ENCODE results near the gene STX1B. TPM values are rescaled to one million over a fixed set of nuclear protein-coding genes. Genes with fewer than 3 reads are reported as not detected.
"Not testable (repeated sequence)": the region's sequence is repeated elsewhere in the genome, so short reads cannot be mapped to it uniquely, and the experiment has no call there.

The STX1B gene
- total RNA-seq, 1 donor from 2014 or later = 1.4 TPM

DNA sequence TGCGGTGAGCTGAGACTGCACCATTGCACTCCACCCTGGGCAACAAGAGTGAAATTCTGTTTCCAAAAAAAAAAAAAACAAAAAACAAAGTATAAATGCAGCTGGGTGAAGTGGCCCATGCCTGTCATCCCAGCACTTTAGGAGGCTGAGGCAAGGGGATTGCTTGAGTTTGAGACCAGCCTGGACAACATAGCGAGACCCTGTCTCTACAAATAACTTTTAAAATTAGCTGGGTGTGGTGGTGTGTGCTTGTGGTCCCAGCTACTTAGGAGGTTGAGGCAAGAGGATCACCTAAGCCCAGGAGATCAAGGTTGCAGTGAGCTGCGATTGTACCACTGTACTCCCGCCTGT, 12.8 kb upstream of the STX1B start:
- Mint-ChIP-seq H3K36me3 (ENCODE audit: low read depth) (no peaks in the 10 kb centered on the region), H3K27ac (ENCODE audit: unreplicated experiment) (no peak overlapping the region), H3K9me3 (ENCODE audit: low read depth) (no peaks in the 10 kb centered on the region), H3K4me3 (ENCODE audit: unreplicated experiment) (no peak overlapping the region), H3K4me1 (ENCODE audit: low read depth) (no peaks in the 10 kb centered on the region), H3K27me3 (ENCODE audit: low read depth) (no peaks in the 10 kb centered on the region)
- TF ChIP-seq, protein P1, sequence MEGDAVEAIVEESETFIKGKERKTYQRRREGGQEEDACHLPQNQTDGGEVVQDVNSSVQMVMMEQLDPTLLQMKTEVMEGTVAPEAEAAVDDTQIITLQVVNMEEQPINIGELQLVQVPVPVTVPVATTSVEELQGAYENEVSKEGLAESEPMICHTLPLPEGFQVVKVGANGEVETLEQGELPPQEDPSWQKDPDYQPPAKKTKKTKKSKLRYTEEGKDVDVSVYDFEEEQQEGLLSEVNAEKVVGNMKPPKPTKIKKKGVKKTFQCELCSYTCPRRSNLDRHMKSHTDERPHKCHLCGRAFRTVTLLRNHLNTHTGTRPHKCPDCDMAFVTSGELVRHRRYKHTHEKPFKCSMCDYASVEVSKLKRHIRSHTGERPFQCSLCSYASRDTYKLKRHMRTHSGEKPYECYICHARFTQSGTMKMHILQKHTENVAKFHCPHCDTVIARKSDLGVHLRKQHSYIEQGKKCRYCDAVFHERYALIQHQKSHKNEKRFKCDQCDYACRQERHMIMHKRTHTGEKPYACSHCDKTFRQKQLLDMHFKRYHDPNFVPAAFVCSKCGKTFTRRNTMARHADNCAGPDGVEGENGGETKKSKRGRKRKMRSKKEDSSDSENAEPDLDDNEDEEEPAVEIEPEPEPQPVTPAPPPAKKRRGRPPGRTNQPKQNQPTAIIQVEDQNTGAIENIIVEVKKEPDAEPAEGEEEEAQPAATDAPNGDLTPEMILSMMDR (IDR thresholded peaks at IDR 0.05) = no peak
- DNase-seq (ENCODE audit: low spot score) = no peak

DNA sequence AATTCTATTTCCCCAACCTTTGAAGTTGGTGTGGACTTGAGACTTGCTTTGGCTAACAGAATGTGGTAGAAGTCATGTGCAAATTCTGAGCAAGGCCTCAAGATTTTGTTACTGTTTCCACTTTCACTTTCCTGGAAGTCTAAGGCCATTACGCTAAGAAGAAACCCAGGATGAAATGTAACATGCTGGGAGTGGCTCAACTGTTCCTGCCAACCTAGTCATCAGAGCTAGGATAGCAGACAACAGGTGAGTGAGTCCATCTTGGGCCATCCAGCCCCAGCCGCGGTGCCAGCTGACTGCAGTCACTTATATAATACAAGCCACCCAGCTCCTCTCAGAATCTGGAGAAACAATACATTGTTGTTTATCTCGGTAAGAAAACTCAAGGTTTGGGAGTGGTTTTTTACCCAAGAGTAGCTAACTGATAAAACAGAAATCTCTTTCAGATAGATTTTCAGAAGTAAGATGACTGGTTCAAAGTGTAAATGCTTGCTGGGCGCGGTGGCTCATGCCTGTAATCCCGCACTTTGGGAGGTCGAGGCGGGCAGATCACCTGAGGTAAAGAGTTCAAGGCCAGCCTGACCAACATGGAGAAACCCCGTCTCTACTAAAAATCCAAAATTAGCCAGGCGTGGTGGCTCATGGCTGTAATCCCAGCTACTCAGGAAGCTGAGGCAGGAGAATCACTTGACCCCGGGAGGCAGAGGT, 12.3 kb upstream of the STX1B start:
- TF ChIP-seq, protein P1 (IDR thresholded peaks at IDR 0.05) = no peak
- no peak for DNase-seq (ENCODE audit: low spot score)
- no peak overlapping the region for H3K27ac Mint-ChIP-seq (ENCODE audit: unreplicated experiment)
- H3K4me3 Mint-ChIP-seq (ENCODE audit: unreplicated experiment) = no peak overlapping the region
- H3K4me1 Mint-ChIP-seq (ENCODE audit: low read depth) = no peaks in the 10 kb centered on the region
- H3K27me3 Mint-ChIP-seq (ENCODE audit: low read depth) = no peaks in the 10 kb centered on the region
- H3K9me3 Mint-ChIP-seq (ENCODE audit: low read depth) = no peaks in the 10 kb centered on the region
- no peaks in the 10 kb centered on the region for H3K36me3 Mint-ChIP-seq (ENCODE audit: low read depth)

DNA sequence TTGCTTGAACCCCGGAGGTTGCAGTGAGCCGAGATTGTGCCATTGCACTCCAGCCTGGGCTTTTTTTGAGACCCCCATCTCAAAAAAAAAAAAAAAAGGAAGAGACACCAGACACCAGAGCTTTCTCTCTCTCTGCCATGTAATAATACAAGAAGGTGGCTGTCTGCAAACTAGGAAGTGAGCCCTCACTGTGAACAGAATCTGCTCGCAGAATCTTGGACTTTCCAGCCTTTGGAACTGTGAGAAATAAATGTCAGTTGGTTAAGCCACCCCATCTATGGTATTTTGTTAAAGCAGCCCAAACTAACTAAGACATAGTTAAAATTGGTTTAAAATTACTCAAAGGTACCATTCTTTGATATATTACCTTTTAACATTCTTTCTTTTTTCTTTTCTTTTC, 10.1 kb upstream of the STX1B start:
- Mint-ChIP-seq H3K27ac (ENCODE audit: unreplicated experiment) (no peak overlapping the region), H3K4me3 (ENCODE audit: unreplicated experiment) (no peak overlapping the region), H3K9me3 (ENCODE audit: low read depth) (no peaks in the 10 kb centered on the region), H3K36me3 (ENCODE audit: low read depth) (no peaks in the 10 kb centered on the region), H3K27me3 (ENCODE audit: low read depth) (no peaks in the 10 kb centered on the region), H3K4me1 (ENCODE audit: low read depth) (no peaks in the 10 kb centered on the region)
- no peak for DNase-seq (ENCODE audit: low spot score)
- TF ChIP-seq, protein P1 (IDR thresholded peaks at IDR 0.05) = no peak

DNA sequence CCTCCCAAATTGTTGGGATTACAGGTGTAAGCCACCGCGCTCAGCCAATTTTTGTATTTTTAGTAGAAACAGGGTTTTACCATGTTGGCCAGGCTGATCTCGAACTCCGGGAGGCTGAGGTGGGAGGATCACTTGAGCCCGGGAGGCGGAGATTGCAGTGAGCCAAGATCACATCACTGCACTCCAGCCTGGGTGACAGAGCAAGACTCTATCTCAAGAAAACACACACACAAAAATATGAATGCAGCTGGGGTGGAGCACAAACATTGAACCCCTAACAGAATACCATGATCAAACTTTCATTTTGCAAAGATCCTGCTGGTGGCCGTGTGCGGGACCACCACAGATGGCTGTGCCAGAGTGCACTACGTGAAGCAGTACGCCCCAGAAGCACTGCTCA, 7.3 kb upstream of the STX1B start:
- H3K27ac Mint-ChIP-seq (ENCODE audit: unreplicated experiment); H3K36me3 Mint-ChIP-seq (ENCODE audit: low read depth); DNase-seq (ENCODE audit: low spot score); H3K4me1 Mint-ChIP-seq (ENCODE audit: low read depth); H3K4me3 Mint-ChIP-seq (ENCODE audit: unreplicated experiment); H3K27me3 Mint-ChIP-seq (ENCODE audit: low read depth); H3K9me3 Mint-ChIP-seq (ENCODE audit: low read depth): not testable (repeated sequence)

DNA sequence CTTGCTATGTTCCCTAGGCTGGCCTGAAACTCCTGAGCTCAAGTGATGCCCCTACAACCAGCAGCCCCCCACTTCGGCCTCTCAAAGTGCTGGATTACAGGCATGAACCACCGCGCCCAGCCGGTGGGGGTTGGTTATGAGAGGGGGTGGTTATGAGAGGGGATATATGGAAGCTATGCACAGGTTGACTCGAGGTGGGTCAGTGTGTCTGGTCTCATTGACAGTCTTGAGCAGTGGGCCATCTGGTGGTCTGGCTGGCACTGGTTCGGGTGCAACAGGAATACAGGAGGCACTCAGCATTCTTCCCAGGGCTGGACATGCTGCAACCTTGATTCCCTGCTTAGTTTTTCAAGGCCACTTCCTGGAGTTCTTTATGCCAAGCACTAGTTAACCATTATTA, 5.6 kb upstream of the STX1B start:
- no peaks in the 10 kb centered on the region for H3K36me3 Mint-ChIP-seq (ENCODE audit: low read depth)
- DNase-seq (ENCODE audit: low spot score) = no peak
- TF ChIP-seq, protein P1 (IDR thresholded peaks at IDR 0.05) = peak; percentile 11
- H3K4me3 Mint-ChIP-seq (ENCODE audit: unreplicated experiment) = no peak overlapping the region
- H3K9me3 Mint-ChIP-seq (ENCODE audit: low read depth) = no peaks in the 10 kb centered on the region
- no peak overlapping the region for H3K27ac Mint-ChIP-seq (ENCODE audit: unreplicated experiment)
- peaks cover 8% of the 10 kb centered on the region for H3K4me1 Mint-ChIP-seq (ENCODE audit: low read depth)
- peaks cover 12% of the 10 kb centered on the region for H3K27me3 Mint-ChIP-seq (ENCODE audit: low read depth)

DNA sequence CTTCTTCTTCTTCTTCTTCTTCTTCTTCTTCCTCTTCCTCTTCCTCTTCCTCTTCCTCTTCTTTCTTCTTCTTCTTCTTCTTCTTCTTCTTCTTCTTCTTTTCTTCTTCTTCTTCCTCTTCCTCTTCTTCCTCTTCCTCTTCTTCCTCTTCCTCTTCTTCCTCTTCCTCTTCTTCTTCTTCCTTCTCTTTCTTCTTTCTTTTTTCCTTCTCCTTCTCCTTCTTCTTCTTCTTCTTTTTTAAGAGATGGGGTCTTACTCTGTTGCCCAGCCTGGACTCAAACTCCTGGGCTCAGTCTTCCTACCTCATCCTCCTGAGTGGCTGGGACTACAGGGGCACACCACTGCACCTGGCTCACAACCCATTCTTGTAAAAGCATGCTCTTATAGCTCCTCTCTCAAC, 2.9 kb upstream of the STX1B start:
- peaks cover 12% of the 10 kb centered on the region for H3K27me3 Mint-ChIP-seq (ENCODE audit: low read depth)
- H3K27ac Mint-ChIP-seq (ENCODE audit: unreplicated experiment); H3K36me3 Mint-ChIP-seq (ENCODE audit: low read depth): not testable (repeated sequence)

DNA sequence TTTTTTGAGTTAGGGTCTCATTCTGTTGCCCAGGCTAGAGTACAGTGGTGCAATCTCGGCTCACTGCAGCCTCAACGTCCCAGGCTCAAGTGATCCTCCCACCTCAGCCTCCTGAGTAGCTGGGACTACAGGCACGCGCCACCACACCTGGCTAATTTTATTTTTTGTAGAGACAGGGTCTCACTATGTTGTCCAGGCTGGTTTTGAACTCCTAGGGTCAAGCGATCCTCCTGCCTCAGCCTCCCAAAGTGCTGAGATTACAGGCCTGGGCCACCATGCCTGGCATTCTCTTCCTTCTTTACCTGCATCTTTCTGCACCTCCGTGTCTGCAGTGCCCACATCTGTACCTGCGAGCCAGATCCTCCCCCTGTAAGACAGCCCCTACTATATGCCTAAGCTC, 1.4 kb upstream of the STX1B start:
- H3K36me3 Mint-ChIP-seq (ENCODE audit: low read depth); DNase-seq (ENCODE audit: low spot score); H3K9me3 Mint-ChIP-seq (ENCODE audit: low read depth): not testable (repeated sequence)
- peaks cover 17% of the 10 kb centered on the region for H3K4me1 Mint-ChIP-seq (ENCODE audit: low read depth)
- peak overlapping the region; percentile 59 for H3K4me3 Mint-ChIP-seq (ENCODE audit: unreplicated experiment)
- H3K27ac Mint-ChIP-seq (ENCODE audit: unreplicated experiment) = peak overlapping the region; percentile 41
- peaks cover 12% of the 10 kb centered on the region for H3K27me3 Mint-ChIP-seq (ENCODE audit: low read depth)

More for the DNA sequence above, 2.9 kb upstream of the STX1B start:
- not testable (repeated sequence) for H3K4me3 Mint-ChIP-seq (ENCODE audit: unreplicated experiment); H3K9me3 Mint-ChIP-seq (ENCODE audit: low read depth); DNase-seq (ENCODE audit: low spot score)
- peaks cover 17% of the 10 kb centered on the region for H3K4me1 Mint-ChIP-seq (ENCODE audit: low read depth)
